DMS53 treated with DMSO at 0.1 percent for 48 hours (cell line): ENCODE data around the gene MYRF.

Source experiments
- DNase-seq: peaks from one replicate; lab custom pipeline; 2025; ENCODE audit not compliant: unreplicated experiment; lab: John Stamatoyannopoulos, UW

Gene MYRF

DNA sequence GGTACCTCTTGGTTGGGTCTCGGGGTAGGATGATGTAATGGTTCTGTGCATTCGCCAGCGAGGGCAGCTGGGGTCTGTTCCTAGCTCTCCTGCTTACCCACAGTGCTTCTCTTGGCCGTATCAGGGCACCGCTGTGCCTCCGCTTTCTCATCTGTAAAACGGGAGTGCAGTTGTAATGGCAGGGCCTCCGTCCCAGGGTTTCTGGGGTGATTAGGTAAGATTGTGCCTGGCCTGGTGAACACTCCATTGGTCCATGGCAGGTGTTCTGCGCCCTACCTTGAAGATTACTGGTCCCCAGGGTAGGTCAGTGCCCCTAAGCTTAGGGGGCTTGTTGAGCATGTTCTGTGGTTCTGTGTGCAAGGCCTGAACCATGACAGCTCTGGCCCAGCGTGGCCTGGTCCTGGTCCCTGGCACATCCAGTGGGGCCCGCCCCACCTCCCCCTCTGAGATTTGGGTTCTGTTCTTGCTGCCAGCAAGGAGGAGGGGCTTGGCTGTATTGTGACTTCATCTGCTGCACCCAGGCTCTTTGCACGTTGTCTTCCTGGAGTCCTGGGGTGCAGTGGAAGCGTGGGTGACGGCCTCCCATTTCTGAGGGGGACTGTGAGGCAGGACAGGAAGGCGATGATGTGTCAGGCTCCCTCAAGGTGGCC, 4.9 kb downstream of the MYRF start:
- DNase-seq = no peak

DNA sequence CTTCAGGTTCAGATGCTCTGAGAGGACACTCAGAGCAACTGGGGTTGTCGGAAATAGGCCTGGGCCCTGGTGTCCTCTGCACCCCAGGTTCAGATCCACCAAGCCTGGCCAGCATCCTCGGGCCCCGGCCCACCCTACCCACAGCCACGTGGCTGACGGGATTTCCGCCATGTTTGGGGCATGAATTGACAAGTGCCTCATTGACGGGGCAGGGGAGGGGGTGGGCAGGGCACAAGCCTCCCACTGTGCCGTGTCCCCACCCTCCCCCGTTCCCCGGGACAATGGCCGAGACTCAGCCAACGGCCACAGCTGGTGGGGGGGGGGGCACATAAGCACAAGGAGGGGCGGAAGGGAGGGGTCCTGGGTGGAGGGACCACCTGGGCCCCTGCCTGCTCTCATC, 8.5 kb downstream of the MYRF start:
- DNase-seq = no peak

DNA sequence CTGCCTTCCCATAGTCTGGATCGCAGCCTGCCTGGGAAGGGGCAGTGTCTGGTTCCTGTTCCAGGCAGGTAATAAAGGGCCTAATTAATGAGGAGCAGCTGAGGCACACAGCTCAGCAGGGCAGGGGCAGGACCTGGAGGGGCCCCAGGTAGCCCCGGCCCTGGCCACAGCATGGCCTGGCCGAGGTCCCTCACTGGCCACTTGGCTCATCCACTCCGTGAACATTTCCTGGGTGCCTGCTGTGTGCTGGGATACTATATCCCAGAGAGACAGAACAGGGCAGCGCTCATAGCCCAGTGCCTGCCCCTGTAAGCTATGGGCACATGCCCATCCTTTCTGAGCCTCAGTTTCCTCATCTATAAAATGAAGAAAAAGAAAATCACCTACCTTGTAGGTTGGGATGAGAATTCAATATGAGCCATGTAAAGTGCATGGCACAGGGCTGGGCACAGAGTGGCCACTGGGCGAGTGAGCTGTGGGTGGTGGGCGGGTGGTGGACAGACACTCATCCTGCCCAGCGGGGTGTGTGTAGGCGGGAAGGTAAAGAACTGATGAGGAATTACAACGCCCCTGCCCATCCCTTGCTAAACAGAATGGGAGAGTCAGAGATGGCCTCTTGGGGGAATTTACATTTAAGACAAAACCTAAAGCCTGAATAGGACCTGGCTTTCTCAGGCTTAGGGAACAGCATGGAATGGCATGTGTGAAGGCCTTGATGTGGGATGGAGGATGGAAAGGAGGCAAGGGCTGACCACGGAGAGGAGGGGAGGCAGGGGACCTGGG, 9.2 kb downstream of the MYRF start:
- no peak for DNase-seq

DNA sequence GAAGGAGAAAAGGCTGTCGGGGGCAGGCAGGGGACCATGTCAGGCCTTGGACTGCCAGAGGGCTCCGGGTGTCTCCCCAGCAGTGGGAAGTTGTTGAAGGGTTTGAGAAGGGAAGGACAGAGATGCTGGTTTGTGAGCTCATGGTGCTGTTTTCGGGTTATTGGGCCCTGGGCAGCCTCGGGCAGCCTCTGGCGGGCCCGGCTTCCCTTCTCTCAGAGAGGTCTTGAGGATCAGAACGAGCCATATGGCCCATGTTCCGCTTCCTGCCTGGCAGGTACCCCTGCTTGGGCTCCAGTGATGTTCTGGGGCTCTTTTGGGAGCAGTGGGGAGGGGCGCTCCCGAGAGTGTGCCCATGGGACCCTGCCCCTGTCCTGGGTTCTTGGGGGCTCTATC, 9.8 kb downstream of the MYRF start:
- no peak for DNase-seq

DNA sequence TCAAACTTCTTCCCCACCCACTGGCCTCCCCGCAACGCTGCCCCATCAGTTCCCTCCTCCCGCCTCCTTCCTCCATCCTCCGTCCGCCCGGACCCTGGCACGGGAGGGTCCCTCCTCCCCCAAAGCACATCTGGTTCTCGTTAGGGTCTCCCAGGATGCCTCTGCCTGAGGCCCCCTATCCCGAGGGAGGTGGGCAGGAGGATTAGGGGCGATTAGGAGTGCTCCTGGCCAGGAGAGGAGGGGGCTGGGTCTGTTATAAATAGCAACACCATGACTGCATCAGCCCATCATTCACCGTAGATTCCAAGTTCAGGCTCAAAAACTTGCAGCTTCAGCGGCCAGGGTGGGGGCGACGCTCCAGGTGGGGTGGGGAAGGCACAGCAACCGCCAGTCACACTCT, 10.4 kb downstream of the MYRF start:
- no peak for DNase-seq

DNA sequence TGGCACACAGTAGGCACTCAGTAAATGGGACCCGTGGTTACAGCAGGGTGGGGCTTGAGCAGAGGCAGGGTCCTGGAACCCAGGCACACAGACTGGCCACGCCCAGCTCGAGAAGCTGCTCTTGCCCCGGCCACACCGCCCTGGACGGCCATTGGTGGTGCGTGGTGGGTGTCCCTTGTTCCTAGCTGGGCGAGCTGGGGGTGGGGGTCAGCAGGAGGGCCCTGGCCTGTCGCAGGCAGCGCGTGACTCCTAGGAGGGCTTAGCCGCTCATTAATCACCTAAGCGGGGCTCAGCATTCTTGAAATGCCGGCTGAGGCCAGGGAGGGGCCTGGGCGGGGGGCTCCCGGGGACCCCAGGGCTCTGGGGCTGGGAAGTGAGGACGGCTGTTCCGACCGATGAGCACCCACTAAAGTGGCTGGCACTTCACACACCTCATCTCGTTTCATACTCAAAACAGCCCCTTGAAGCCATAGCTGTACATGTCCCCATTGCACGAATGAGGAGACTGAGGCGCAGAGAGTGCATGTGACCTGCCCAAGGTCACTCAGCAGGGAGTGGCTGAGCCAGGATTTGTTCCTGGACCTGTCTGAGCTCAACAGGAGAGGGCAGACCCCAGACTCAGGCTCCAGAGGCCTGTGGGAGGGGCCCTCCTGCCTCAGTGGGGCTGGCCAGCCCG, 11.6 kb downstream of the MYRF start:
- no peak for DNase-seq

DNA sequence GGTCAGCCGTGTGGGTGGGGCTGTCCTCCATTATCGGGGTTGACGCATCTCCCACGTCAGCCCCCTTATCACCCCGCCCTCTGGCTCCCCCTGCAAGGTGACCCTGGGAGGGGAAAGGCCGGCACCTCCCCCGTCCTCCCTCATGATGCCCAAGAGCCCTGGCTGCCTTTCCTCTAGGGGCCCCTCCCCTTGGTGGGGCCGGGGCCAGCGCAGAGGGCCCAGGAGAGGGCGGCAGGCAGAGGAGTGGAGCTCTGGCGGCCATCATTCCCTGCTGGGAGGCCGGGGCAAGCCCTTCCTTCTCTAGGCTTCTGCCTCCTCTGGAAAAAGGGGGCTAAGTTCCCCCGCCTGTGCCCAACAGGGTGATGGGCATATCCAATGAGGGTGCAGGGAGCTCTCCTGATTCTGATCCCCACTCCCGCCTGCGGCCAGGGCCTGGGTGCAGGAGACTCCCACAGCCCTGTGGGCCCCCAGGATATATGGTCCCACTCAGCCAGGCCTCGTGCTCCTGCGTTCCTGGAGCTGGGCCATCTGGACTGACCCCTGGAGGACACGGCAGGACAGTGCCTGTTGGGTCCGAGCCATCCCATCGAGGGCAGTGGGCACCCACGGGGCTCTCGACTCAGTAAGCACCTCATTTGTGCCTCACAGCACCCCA, 12.3 kb downstream of the MYRF start:
- no peak for DNase-seq

DNA sequence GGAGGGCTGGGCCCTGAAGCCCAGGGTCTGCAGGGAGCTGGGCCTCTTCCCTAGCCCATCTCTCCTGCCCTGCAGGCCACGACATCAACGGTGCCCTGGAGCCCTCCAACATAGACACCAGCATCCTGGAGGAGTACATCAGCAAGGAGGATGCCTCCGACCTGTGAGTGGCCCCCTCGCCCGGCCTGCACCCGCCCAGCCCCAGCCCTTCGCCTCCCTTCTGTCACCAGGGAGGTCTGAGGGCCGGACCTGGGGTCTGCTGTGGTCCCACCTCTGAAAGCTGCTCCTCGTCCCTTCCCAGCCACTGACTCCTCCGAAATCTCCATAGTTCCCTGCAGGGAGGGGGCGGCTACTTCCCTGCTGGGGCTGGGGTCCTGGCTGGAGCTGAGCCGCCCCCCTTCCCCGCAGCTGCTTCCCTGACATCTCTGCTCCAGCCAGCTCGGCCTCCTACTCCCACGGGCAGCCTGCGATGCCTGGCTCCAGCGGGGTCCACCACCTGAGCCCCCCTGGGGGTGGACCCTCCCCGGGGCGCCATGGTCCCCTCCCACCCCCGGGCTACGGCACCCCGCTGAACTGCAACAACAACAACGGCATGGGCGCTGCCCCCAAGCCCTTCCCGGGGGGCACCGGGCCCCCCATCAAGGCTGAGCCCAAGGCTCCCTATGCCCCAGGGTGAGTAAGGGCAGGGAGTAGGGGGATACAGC, 13.3 kb downstream of the MYRF start:
- DNase-seq = no peak

DNA sequence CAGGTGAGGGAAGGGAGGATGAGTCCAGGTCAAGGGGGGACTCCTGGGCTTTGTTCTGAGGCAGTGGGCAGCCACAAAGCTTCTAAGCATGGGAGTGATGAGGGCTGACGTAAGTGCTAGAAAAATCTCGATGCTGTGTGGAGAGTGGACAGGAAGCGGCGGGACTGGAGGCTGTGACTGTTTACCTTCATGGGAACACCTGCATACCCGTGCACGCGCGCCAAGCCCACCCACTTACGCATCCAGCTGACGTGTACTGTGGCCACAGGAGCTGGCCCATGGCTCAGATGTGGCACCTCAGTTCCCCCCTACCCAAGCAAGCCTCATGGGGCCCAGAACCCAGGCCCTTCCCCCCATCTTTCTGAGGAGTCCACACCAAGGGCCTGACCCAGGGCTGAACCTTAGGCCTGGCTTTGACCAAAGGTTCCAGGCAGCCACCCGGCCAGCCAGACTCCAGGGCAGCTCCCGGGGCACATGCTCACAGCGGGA, 14.0 kb downstream of the MYRF start:
- DNase-seq = no peak

DNA sequence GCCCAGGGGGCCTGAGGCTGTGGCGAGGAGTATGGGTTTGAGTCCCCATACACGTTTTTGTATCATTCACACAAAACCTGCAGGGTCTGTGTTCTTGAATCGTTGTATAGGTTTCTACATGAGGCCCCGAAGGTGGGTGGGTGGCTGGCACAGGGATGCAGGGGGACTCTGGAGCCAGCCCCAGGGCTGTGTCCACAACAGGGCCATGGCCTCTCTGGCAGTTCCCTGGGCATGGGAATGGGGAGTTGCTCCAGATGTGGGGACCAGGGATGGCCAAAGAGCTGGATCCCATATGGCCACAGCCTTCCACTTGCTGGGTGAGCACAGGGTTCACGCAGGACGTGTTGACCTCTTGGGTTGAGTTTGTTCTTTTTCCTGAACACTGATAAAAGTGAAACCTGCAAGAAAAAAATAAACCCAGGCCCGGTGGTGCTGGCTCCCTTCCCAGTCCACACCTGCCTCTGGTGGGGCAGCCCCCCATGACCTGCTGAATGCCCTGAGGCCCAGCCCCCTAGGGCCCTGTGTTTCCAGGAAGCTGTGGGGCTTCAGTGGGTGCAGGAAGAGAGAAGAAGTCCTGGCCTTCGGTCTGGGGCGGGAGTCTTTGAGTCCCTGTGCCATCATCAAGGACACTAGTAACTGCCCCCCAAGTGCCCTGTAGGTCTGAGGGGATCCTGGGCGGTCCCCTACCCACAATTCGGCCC, 16.1 kb downstream of the MYRF start:
- DNase-seq = no peak

DNA sequence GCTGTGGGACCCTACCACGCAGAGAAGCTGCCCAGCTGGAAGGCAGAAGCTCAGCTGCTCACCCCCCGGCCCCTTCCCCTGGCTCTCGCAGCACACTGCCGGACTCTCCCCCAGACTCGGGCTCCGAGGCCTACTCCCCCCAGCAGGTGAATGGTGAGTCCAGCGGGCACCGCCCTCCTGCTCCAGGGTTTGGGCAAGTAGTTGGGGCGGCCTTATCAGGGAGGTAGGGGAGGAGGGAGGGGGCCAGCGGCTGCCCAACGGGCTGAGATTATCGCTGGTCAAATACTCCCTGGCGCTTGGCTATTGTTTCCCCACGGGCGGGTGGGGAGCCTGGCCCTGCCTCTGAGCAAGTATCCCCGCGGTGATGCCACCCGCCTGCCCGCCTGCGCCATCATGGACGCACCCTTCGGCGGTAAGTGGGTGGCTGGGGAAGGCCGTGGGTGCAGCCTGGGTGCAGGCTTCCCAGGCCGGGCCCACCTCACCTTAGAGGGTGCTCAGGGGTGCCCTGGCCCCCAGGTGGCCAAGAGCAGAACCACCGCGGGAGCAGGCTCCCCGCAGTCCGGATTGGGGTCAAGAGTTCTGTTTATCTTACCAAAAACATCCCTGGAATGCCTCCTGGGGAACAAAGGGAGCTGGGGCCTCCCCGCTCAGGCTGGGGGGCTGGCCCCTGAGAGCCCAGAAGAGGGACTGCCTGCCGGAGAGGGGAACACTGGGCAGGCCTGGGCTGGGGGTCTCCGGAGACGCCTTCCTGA, 16.9 kb downstream of the MYRF start:
- DNase-seq = no peak

DNA sequence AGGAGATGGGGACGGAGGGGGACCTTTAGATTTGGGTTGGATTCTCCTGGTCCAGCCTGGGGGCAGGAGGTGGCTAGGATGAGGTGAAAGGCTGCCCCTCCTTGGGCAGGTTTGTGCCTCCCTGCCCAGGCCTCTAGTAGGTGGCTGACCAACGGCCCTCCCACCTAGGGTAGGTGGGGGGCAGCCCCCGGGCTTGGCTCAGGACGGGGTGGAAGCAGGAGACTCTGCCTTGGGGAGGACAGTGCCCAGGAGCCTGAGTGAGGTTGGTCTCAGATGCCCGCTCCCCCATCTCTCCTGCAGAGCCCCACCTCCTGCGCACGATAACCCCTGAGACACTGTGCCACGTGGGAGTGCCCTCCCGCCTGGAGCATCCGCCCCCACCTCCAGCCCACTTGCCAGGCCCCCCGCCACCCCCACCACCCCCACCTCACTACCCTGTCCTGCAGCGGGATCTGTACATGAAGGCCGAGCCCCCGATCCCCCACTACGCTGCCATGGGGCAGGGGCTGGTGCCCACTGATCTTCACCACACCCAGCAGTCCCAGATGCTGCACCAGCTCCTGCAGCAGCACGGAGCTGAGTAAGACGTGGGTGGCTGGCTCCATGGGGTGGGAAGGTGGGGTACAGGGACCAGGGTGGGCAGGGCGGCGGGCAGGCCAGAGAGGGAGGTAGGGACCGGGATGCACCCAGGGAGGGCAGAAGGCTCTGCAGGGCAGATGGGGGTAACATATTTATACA, 17.7 kb downstream of the MYRF start:
- no peak for DNase-seq

DNA sequence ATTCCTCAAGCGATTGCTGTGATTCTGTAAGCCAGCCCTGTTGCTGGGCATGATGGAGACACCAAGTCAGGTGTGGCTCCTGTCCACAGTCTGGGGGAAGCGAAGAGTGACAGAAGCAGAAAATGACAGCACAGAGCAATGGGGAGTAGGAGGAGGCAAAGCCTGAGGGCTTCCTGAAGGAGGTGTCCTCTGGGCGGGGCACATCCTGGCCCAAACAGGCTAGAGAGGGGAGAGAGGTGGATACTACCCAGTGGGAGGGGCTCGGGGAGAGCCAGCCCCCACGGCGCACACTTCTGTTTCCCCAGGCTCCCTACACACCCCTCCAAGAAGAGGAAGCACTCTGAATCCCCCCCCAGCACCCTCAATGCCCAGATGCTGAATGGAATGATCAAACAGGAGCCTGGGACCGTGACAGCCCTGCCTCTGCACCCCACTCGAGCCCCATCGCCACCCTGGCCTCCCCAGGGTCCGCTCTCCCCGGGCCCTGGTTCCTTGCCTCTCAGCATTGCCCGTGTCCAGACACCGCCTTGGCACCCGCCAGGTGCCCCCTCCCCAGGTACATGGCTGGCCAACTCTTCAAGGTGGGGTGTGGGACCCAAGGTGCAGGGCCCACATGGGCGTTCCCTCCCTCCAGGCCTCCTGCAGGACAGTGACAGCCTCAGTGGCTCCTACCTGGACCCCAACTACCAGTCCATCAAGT, 18.9 kb downstream of the MYRF start:
- no peak for DNase-seq

DNA sequence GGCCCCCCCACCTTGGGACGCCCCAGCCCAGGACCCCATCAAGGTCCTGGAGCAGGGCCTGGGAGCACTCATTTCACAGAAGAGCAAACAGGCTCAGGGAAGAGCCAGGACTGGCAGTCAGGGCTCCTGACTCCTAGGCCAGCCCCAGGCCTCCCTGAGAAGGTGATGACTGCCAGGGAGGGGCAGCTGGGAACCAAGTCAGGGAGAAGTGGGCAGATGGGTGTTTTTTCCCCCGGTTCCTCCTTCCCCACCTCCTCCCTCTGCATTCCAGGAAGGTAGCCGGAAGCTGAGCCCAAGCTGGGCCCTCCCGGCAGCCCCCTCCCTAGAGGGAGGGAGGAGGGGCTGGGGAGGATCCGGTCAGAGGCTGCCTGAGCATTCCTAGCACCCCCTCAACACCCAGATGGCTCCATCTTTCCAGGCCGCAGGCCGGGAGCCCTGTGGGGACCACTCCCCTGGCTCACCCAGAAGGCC, 19.6 kb downstream of the MYRF start:
- no peak for DNase-seq

DNA sequence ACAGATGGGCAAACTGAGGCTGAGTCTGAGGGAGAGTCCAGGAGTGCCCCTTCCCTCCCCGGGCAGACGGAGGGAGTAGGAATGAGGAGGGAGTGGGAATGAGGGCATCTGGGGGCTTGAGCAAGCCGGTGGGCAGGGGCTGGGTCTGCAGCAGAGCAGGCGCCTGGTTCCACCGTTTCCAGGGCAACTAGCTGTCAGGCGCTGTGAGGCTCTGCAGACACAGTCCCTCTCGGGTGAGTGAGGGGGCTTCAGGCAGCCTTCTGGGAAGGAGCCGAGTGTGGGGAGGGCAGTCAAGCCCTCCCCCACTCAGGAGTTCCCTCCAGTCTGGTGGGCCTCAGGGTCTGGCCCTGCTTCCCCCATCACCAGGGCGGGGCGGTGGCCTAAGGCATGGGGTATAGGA, 20.9 kb downstream of the MYRF start:
- no peak for DNase-seq

DNA sequence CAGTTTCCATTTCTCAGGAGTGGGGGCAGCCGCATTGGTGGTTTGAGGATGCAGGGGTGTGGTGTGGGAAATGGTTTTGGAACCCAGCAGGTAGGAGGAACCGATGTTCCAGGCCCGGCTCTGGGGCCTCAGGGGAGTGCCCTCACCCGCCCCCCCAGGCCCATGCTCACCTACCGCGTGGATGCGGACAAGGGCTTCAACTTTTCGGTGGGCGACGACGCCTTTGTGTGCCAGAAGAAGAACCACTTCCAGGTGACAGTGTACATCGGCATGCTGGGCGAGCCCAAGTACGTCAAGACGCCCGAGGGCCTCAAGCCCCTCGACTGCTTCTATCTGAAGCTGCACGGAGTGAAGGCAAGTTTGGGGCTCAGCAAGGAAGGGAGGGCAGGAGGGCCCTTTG, 21.4 kb downstream of the MYRF start:
- DNase-seq = no peak

DNA sequence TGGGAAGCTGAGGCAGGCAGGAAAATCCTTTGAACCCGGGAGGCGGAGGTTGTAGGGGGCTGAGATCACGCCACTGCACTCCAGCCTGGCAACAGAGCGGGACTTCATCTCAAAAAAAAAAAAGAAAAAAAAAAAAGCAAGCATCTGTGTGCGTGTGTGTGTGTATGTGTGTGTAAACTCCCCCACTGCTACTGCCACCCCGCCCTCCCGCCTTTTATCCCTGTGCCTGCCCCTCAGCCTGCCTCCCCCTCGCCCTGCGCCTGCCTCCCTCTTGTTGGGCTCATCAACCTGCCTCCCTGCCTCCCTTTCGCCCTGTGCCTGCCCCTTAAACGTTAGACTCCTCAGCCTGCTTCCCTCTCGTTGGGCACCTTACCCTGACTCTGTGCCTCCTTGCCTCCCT, 22.0 kb downstream of the MYRF start:
- DNase-seq = no peak

DNA sequence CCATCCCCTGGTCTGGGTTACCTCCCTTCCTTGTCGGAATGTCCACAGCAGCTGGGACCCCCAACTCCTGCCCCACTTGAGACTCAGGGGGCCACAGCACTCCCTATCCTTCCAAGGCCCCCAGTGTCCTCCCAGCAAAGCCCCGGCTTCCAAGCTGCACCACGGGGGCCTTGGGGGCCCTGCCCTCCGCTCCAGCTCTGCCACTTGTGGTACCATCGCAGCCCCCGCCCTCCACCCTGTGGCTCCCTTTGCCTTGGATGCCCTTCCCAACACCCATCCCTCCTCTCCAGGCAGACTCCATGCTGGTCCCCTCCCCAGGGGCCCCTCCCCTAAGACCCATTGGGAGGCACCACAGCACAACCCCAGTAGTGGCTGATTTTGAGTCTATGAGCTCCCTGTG, 22.7 kb downstream of the MYRF start:
- DNase-seq = no peak
